ENCODE measurements around the gene MAST3.

GRCh38 chr19:18102916-18103542 is 5.5 kb downstream of the MAST3 start:
- TF ChIP-seq CTCF (conservative IDR thresholded peaks at IDR 0.05; ENCODE audit: low read length) (no peak), EZH2phosphoT487 (IDR thresholded peaks at IDR 0.05; ENCODE audit: borderline replicate concordance, low read depth, low read length) (no peak)
